Measurements from ENCODE around the gene ZNF668. TPM values are rescaled to one million over a fixed set of nuclear protein-coding genes. Genes with fewer than 3 reads are reported as not detected.

Gene ZNF668
- total and polyA plus RNA-seq, 2 of the 13 experiments (the other 11 are each of a cell fraction or from before 2014, with no cell fraction given): 3.8 to 9.8 TPM

DNA sequence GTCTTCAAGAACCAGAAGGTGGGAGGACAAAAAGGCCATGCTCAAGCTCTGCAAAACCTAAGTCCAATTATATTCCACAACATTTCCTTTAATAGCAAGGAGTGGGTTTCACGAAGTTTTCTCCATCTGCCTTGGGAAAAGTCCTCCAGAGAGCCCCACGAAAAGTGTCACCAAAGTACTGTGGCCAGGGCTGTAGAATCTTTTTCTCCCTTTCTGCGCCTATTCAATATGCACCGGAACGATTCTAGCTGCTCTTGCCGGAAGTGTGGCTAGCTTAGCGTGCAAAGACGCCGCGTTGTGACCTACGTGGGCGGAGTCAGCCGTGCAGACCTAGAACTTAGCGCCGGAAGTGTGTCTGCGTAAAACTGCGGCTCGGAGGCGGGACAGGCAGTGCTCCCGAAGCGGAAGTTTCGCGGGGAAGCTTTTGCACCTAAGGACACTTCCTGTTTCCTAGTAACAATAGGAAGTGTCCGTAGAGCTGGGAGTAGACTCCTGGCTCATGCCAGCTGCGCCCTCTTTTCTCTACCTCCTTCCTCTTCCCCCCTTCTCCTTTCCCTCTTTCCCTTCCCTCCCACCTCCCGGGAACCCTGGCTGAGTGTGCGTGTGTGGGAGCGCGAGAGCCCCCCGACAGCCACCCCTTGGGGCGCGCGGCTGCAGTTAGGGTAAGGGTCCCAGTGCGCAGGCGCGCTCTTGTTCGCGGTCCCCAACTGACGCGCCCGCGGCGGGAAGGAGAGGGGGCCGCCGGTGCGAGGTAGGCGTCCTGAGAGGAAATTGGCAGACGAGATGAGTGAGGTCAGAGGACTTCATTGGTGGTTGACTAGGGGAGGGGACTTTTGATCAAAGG, at the start of gene ZNF668, which contains the start of gene ZNF646 (continued):
- TF ChIP-seq FOXP4 (CRISPR knock-in tag; IDR thresholded peaks at IDR 0.05) (peak; percentile 72), MXD3 (CRISPR knock-in tag; IDR thresholded peaks at IDR 0.05) (peak; percentile 28), SOX6 (IDR thresholded peaks at IDR 0.05) (no peak), SOX6 (CRISPR knock-in tag; IDR thresholded peaks at IDR 0.05) (peak; percentile 78), ZNF496 (CRISPR knock-in tag; IDR thresholded peaks at IDR 0.05; ENCODE audit: insufficient replicate concordance) (no peak), ZNF605 (CRISPR knock-in tag; IDR thresholded peaks at IDR 0.05) (peak; percentile 90), ZFP36L2 (CRISPR knock-in tag; IDR thresholded peaks at IDR 0.05) (no peak), ZNF687 (CRISPR knock-in tag; IDR thresholded peaks at IDR 0.05) (peak; percentile 85), SP4 (CRISPR knock-in tag; IDR thresholded peaks at IDR 0.05) (peak; percentile 99), SYNCRIP (IDR thresholded peaks at IDR 0.05; ENCODE audit: insufficient read depth, low read depth, low read length) (no peak), WIZ (CRISPR knock-in tag; IDR thresholded peaks at IDR 0.05) (no peak), ZNF207 (IDR thresholded peaks at IDR 0.05; ENCODE audit: borderline replicate concordance) (no peak), ZNF335 (CRISPR knock-in tag; IDR thresholded peaks at IDR 0.05) (peak; percentile 89), NCOA2 (CRISPR knock-in tag; IDR thresholded peaks at IDR 0.05) (peak; percentile 35; the same call in 1 of the 2 replicates), MED13 (CRISPR knock-in tag; IDR thresholded peaks at IDR 0.05) (peak; percentile 57; the same call in 1 of the 2 replicates), ZNF737 (CRISPR knock-in tag; IDR thresholded peaks at IDR 0.05; ENCODE audit: borderline replicate concordance) (no peak), MTA1 (CRISPR knock-in tag; IDR thresholded peaks at IDR 0.05; ENCODE audit: borderline replicate concordance) (no peak)
- TF ChIP-seq, protein P1, sequence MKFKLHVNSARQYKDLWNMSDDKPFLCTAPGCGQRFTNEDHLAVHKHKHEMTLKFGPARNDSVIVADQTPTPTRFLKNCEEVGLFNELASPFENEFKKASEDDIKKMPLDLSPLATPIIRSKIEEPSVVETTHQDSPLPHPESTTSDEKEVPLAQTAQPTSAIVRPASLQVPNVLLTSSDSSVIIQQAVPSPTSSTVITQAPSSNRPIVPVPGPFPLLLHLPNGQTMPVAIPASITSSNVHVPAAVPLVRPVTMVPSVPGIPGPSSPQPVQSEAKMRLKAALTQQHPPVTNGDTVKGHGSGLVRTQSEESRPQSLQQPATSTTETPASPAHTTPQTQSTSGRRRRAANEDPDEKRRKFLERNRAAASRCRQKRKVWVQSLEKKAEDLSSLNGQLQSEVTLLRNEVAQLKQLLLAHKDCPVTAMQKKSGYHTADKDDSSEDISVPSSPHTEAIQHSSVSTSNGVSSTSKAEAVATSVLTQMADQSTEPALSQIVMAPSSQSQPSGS (CRISPR knock-in tag; IDR thresholded peaks at IDR 0.05): peak; percentile 85; the same call in 1 of the 2 replicates
- TF ChIP-seq, protein P2, sequence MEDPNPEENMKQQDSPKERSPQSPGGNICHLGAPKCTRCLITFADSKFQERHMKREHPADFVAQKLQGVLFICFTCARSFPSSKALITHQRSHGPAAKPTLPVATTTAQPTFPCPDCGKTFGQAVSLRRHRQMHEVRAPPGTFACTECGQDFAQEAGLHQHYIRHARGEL (CRISPR knock-in tag; IDR thresholded peaks at IDR 0.05): 0 out of 2 replicates have a peak, but pooled peaks have one; percentile 63

All from HepG2 (cell line).